ENCODE data around the gene TMTC1.
A peak's percentile ranks its signal among the peaks of the same experiment; 100 is the strongest.
"Not testable (repeated sequence)": the region's sequence is repeated elsewhere in the genome, so short reads cannot be mapped to it uniquely, and the experiment has no call there.

TMTC1 gene

DNA sequence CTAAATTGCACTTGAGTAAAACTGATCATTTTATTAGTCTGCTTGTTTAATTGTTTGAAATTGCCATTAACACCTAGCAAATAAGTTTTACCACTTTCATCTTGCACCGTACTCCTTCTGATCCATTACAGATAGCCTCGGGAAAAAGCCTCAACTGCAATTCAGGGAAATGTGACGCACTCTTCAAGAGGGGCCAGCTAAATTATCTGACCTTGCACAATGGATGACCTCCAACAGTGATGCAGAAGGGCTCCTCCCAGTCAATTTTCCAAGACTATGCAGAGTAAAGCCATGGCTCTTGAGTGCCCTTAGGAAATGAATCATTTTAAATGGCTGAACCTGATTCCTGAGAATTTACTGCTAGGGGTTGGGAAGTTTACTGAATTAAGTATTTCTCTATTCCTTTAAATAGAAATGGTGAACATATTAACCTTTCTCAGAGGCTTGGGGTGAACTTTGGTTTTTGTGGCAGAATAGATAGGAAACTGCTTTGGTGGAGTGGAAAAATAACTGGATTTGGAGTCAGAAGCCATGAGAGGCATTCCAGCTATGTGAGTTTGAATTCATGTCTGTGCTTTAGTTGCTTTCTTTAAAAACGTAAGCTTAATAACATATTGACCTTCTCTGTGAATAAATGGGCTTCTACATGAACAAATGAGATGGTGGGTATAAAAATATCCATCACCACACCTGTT lies 221.5 kb downstream of the TMTC1 start:
- DNase-seq, result no peak

DNA sequence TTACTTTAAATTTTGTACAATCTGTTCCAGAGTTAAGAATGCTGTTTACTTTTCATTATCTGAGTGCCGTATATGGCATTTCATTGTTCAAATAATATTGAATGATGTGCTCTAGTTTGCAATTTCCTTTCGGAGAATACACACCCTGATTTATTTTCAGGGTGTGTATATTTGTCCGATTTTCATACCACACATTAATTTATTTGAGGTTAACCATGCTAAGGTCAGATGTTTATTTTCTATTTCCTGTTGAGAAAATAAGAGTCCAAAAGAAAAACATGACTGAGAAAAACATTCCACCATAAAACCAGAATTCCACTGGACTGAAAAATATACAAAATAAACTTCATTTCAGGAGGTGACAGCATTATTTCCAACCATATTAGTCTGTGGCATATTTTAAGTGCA lies 222.1 kb downstream of the TMTC1 start:
- no peak for DNase-seq

DNA sequence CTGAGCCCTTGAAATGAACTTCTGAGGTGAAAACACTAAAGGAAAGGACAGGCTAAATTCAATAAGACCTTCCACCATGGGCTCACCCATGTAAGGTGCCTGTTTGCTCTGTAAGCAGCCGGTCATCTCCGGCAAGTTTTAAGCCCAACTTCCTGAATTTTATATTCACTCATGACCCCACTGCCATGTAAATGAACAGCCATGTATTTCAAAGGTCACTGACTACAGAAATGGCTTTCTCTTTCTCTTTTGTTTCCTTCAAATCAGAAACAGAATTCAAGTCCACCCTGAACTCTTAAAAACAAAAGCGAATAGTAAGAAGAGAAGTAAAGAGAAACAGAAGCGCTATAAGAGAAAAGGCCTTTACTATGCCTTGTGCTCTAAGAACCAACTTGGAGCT lies 224.5 kb downstream of the TMTC1 start:
- no peak for DNase-seq

DNA sequence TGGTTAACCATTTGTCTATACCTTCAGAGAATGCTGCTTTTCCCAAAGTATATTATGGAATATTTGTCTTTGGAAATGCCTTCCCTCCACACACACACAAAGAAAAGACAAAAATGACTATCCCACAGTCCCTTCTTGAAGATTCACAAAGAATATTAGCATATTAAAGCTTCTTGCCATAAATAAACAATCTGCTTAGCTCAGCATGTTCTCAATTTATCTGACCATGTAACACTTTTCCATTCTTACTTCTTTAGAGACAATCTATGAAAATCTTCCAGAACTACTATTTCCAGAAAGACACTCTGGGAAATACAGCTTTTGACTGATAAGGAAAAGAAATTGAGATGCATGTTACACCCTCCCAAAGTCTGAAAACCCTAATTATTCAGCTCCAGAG lies 227.4 kb downstream of the TMTC1 start:
- no peak for DNase-seq

DNA sequence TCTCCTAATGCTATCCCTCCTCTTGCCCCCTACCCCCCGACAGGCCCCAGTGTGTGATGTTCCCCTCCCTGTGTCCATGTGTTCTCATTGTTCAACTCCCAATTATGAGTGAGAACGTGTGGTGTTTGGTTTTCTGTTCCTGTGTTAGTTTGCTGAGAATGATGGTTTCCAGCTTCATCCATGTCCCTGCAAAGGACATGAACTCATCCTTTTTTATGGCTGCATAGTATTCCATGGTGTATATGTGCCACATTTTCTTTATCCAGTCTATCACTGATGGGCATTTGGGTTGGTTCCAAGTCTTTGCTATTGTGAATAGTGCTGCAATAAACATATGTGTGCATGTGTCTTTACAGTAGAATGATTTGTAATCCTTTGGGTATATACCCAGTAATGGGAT lies 228.3 kb downstream of the TMTC1 start:
- not testable (repeated sequence) for DNase-seq

DNA sequence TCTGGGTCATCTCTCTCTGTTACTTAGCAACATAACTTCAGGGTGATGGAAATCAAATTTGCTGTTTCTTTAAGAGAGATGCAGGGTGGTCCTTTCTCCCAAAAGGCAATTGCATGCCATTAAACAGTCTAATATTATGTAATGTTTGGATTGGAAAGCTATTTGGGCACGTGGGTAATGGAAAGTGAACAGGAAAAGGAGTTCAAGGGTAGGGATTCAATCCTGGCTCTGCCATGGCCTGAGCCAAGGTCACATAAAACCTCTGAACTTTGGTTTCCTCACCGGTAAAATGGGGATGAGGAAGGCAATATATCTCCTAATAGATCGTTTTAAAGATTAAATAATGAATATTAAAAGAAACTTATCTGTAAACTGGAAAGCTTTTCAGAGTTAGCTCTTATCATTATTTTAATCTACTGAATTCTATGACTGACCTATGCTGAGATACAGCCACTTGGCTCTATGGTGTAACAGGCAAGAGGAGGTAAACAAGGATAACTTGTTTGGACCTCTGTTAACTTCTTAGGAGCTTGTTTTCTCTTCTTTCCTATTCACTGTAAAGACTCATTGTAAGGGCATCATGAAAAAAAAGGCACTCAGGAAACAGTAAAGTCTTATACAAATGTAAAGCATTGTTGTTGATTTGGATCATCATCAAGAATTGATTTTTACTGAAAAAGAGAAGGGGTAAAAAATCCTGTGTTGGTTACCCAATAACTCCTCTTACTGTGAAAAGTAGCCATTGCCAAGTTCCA lies 230.6 kb downstream of the TMTC1 start:
- DNase-seq, result no peak

DNA sequence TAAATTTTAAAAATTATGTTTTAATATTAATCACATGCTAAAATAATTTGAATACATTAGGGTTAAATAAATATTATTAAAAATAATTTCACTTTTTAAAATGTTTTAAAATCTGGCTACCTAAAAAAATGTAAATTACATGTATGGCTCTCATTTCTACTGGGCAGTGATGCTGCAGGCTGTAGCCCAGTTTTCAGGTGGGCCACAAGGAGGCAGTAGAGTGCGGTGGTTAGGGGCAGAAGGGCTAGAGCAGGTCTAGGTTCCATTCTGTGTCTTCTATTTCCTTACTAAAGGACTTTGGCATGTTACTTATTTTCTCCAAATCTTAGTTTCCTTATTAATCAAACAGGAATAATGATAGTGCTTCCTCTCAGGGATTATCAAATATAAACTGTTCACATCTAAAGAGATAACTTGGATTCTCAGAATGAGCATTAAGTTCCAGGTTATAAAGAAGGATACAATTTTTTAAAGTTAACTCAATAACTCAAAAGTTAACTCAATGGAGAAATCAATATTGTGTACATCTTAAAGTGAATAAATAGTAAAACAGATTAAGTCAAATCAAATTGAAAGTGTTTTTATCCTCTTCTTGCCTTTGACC lies 231.3 kb downstream of the TMTC1 start:
- peak; percentile 33 for DNase-seq

DNA sequence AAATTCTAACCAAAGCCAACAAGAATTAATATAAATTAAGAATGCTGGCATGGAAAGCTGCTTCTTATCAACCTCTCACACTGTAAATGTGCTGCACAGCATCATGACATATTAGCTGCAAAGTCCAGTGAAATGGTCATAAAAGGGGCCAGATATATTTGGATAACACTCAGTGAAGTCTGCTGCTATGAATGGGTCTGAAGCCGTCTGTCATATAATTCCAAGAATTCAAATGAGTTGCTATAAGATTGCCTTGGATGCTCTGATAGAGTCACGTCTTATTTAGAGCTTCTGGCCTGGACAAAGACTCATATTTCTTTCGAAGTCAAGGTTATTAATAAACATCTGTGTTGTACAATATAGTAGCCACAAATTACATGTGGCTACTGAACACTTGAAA lies 231.9 kb downstream of the TMTC1 start:
- DNase-seq, result no peak

DNA sequence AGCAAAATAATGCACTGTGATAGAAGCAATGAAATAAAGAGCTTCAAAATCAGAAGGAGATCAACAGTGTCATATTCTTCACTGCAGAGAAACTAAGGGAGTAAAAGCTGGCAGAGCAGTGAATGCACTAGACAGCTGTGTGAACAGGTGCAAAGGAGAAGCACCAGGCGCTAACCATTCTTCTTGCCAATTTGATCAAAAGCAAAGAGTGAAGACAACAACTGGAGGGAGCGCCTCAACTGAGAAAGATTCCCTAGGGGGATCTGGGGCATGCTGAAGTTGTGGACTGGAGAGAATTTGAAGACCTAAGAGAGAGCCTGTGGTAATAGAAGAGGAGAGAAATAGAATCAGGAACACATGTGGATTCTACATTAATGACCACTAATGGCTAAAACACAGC lies 235.9 kb downstream of the TMTC1 start:
- DNase-seq, result no peak

DNA sequence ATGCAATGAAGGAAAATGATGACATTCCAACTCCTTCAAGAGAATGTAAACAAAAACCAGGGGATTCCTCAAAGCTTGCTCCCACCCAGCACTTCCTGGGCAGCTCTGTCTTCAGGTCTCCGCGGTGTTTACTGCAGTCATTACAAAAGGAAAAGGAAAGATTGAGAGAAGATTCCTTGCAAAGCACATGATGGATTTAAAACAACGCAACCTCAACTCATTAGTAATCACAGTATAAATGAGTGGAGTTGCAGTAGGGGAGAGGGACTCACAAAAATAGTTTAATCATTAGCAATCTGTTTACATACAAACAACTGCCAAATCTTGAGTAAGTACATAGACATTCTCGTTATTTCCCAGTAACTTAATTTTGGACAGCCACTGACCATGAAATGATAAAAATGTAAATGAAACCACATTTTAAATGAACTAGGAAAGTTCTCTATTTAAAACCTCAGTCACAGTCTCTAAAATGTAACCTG lies 236.6 kb downstream of the TMTC1 start:
- DNase-seq, result no peak

DNA sequence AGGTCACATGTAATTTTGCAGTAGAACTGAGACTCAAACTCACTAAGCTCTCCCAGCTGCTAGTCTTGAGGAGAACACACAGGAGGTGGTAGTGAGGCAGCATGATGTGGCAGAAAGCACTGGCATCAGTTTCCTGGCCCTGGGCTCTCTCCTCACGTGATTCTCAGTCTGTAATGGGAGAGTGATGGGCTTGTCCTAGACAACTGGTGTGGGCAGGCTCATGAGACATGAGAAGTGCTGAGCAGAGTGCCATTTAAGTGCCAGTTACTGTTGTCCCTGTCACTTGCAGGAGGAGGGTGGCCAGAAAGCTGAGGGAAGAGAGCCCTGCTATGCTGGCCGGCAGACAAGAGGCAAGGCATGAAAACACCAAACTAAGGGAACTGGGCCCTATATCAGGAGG lies 237.7 kb downstream of the TMTC1 start:
- DNase-seq, result no peak

DNA sequence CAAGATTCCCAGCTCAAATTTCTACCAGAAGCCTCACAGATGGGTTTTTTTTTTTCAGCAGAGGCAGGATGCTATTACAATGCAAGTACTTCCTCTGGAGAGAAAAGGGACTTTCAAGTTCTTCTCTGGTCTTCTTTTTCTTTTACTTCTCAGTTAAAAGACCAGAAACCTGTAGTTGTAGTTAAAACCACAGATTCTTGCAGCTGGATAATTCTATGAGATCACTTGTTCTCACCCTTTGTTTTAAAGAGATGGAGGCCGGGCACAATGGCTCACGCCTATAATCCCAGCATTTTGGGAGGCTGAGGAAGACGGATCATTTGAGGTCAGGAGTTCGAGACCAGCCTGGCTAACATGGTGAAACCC lies 238.7 kb downstream of the TMTC1 start:
- DNase-seq, result no peak

DNA sequence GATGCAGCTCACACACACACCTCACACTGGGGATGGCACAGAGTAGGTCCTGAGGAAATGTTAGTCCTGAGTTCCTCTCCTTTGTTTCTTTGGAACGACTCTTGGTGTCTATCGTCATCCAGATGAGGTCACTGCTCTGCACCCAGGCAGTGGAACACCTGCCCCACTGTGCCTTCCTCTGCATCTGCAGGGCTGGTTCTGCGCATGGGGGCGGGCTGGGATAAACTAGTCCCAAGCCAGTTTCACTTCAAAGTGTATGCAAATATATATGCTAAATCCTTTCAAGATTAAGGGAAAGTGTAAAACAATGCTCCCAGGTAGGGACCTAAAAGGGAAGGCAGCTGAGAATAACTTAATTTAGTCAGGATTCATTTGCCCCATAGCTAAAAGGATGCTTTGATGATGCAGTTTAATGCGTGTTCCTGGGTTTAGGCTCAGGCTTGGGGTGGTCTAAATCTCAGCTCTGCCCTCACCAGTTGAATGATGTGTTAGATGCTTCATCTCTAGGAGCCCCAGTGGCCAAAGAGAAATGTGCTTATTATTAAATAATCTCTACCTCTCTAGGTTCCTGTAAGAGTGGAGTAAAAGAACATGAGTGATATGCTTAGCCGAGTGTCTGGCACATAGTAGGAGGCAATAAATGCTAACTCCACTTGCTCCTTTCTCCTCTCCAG lies 239.2 kb downstream of the TMTC1 start:
- DNase-seq, result no peak

DNA sequence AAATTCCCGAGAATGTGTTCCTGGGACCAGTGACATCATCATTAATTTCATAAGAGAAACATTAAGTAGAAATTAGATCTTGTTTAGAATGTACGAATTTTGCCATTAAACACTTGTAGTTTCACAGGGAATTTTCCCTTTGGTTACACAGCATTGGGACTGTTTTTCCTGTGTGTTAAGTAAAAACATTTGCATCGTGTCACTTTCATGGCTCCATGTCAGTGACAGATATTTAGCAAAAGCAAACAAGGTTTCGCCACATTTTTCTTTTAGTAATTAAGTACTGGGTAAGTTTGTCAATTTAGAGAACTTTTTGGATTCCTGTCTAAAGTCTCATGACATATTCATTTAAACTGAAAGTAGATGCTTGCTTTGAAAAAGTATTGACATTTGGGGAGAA lies 240.7 kb downstream of the TMTC1 start:
- no peak for DNase-seq

DNA sequence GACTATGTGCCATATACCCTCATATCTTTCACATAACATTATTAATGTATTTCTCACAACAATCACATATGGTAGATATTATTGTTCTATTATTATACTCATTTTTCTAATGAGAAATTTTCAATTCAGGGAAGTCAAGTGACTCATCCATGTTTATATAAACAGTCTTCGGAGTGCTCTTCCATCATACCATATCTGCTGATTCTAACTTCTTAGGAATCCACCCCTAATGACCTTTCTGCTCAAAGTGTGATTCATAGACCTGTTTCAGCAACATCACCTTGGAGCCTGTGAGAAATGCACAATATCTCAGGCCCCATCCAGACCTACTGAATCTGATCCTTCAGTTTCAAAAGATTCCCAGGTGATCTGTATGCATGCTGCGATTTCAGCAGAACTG lies 246.4 kb downstream of the TMTC1 start:
- no peak for DNase-seq

DNA sequence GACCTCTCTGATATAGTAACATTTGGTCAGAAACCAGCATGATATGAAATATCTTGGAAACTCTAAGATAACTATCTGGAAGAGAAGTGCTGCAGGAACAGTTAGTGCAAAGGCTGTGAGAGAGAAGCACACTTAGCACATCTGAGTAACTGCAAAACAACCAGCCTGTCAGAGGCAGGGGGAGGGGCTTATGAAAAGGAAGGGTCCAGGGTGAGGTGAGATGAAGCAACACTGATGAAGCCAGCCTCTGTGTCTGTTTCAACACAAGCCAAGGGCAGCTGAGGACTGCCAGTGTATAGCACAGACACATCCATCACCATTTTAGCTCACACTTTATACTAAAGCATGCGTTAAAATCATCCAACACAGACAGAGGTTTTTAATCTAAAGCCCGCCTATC lies 248.8 kb downstream of the TMTC1 start:
- no peak for DNase-seq

DNA sequence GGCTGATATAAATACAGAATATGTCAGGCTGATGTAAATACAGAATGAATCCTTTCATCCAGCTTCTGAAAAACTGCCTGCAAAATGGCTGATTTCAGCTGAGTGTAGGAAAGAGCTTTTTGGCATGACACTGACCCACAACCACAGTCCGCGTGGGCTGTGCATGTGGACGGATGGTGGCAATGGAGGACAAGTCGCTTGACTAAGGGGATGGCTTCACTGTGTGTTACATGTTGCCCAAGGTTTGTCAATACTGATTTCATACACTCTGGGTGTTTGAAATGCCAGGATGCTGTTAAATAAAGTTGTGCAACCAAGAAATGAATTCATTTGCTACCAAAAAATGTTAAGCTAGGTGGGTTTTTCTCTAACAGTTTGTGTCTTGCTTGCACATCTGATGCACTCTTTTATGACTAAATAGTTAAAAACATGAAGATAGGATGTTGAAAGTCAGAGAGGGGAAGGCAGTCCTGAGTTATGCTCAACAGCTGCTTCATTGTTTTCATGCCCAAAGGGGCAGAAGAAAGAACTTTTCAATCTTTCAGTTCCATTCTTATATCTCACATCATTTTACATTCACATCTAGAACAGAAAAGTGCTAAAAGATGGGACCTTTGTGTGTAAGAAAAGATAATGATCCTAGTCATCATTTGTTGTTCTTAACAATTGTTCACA lies 249.8 kb downstream of the TMTC1 start:
- no peak for DNase-seq

DNA sequence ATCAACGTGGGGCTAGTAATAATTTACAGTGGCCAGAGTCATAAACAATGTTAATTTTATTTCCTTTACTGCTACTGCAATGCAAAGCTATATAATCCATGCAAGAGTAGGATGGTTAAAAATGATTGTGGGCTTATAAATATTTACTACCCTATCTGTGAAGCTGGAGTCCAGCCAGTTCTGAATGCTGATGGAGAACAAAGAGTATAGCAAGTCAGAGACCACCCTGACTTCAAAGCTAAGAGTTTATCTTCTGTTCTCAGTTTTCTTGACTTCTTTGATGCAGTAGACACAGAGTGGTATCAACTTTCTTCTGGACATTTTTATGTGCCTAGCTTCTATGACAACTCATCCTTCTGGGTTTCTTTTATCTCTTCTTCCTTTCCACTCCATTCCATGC lies 252.3 kb downstream of the TMTC1 start:
- DNase-seq, result no peak

DNA sequence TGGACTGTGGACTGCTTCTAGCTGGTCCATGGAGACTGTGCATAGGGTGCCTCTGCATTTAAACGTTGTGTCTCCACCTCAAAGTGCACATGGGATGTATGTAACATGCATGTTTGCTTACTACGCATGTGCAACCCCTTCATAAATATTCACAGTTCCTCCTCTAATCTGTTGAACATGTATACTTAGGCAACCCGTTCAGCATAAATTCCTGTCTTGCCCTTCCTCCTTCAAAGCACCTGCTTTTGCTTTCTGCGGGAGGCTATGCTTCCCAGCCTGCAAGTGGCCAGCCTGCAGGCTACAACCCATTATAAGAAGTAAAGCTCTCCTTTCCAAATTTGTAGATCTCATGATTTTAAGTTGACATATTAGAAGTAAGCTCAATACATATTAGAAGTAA lies 253.3 kb downstream of the TMTC1 start:
- DNase-seq, result no peak

DNA sequence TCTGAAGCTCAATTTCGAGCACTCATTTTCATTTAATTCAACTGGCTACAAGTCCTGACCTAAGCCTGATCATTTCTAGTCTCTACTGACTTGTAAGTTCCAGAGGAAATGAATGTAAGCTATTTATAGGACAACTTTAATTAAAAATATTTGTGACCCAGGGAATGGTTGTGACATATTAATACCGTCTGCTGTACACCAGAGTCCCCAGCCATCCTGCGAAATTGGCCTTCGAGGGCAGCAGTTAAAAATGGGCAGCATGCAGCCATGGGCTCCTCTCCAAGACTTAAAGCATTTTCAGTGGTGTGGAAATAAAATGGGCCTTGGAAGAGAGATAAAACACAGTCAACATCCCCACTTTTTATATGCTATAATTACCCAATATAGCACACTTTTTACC lies 255.6 kb downstream of the TMTC1 start:
- DNase-seq, result no peak

DNA sequence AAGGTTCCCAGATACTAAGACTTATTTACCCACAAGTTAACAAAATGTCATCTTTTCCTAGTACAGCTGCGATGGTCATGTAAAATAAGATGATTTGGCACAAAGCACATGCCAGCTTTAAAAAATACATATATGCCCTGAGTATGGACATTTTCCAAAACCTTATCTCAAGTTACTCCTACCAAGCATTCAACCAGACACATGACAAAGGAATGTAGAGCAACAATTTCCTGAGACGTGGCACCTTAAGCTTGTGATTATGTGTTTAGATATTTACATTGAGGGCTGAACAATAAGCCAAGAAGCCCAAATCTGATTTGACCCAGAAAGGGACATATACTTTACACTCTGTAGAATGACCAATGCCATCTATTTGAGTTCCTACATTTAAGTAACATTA lies 261.8 kb downstream of the TMTC1 start:
- no peak for DNase-seq

DNA sequence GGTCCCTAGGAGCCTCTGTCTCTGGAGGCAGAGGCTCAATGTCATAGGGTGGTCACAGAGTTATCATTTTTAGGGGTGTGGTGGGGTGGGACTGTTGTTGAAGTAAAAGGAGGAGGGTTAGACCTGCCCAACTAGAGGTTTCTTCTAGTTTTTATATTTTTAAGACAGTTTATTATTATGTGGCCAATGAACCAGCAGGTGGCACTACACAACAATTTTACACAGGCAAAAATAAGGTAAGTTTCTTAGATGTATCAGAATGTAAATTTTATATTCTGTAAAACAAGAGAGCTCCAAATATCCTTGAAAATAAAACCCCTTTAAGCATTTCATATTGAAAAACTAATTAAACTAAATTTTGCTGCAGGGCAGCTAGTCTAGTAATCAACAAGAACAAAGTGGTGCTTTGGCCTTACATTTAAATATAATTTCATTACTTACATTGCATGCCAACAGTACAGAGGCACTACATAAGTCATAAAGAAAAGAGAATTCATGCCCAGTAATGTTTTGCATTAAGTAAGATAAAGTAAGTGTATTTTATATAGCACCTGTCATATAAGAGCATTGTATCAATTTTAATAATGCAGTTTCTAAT lies 264.1 kb downstream of the TMTC1 start:
- no peak for DNase-seq

DNA sequence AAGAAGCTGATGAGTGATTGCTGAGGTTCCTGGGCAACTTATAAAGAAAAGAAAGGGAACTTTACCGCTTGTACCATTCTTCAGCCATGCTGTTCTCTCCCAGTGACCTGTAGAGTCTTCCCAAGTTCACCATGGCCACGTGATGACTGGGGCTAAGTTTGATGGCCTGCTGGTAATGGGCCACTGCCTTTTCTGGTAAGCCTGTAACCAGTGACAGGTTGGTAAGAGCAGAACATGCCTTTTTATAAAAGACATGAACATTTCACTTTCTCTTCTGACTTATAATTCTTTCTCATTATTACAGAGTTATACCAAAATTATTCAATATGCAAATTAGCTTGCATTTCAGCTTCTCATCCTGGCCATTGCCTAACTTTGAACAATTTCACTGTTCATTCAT lies 265.3 kb downstream of the TMTC1 start:
- no peak for DNase-seq

Measured in activated CD4-positive, alpha-beta T cell treated with anti-CD3 and anti-CD28 coated beads for 1 hour (primary cell).